Activated CD8-positive, alpha-beta memory T cell treated with anti-CD3 and anti-CD28 coated beads, Interleukin-2, amount 50 U/mL, for 24 hours (primary cell): ENCODE results near the gene GNAZ.
A peak's percentile ranks its signal among the peaks of the same experiment; 100 is the strongest.
"Not testable (repeated sequence)": the region's sequence is repeated elsewhere in the genome, so short reads cannot be mapped to it uniquely, and the experiment has no call there.

ENCODE experiments used
- DNase-seq: peaks from one replicate; pipeline ENCODE4 v3.0.0-alpha.2; 2020; ENCODE audit errors: extremely low read depth

GNAZ gene

DNA sequence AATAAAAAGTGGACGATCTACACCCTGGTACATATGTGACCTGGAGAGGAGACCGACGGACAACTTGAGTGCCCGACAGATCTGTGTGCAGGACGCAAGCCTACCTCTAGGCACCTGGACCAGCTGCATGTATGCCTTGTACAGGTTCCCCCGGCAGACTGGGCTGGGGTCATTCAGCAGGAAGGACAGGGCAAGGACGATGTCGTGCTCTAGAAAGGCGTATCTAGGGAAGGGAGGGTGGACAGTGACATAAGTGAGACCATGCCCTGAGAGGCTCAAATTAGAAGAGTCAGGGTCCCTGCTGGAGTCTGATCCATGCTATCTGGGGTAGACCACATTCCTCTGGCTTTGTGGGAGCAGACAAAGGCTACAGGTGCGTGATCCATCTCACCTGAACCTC lies 63.6 kb downstream of the GNAZ start:
- DNase-seq: no peak

DNA sequence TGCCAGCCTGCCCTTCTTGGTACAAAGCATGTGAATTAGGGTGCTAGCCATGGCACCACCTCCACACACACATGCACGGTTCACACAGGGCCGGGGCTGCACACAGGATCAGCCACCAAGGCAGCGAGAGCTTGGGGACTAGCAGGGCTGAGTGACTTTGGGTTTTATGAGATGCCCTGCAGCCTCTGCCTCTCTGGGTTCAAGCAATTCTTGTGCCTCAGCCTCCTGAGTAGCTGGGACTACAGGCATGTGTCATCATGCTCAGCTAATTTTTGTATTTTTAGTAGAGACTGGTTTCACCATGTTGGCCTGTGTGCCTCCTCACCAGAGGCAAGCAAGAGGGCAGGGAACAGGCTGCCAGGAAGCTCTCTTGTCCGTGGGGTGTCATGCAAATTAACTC lies 66.7 kb downstream of the GNAZ start:
- DNase-seq: not testable (repeated sequence)

DNA sequence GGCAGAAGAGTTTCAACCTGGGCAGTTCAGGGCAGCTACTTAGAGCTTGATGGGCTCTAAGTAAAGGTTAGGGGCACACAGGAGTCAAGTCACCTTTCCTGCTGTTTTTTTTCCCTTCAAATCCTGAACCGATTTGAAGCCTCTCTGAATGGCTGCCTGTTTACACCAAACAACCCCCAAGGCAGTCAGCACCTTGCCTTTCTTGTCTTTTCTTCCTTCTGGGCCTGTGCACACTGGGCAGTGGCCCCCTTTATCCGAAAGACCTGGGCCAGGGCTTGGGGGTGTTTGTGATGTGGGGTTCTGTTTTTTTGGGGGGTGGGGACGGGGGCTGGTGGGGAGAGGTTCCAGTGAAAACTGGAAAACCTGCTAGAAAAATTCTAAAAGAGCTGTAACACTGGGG lies 67.1 kb downstream of the GNAZ start:
- no peak for DNase-seq

DNA sequence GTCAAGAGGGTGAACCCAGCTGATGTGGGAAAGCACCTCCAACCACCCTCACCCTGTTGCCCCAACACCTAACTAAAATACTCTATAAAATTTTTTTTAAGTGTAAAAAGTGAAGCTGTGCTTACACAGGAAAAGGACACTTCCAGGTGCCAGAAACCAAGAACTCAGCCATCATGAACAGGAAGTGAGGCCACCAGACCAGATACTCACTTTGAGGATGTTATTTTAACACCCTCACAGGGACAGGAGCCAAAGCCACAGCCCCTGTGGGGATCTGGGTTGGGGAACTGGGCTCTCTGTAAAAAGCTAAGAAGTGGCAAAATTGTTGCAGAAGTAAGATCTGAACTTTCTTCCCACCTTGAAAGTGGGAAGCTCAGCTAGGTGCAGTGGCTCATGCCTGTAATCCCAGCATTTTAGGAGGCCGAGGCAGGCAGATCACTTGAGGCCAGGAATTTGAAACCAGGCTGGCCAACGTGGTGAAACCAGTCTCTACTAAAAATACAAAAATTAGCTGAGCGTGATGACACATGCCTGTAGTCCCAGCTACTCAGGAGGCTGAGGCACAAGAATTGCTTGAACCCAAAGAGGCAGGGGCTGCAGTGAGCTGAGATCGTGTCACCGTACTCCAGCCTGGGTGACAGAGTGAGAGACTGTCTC lies 67.7 kb downstream of the GNAZ start:
- peak; percentile 27 for DNase-seq

DNA sequence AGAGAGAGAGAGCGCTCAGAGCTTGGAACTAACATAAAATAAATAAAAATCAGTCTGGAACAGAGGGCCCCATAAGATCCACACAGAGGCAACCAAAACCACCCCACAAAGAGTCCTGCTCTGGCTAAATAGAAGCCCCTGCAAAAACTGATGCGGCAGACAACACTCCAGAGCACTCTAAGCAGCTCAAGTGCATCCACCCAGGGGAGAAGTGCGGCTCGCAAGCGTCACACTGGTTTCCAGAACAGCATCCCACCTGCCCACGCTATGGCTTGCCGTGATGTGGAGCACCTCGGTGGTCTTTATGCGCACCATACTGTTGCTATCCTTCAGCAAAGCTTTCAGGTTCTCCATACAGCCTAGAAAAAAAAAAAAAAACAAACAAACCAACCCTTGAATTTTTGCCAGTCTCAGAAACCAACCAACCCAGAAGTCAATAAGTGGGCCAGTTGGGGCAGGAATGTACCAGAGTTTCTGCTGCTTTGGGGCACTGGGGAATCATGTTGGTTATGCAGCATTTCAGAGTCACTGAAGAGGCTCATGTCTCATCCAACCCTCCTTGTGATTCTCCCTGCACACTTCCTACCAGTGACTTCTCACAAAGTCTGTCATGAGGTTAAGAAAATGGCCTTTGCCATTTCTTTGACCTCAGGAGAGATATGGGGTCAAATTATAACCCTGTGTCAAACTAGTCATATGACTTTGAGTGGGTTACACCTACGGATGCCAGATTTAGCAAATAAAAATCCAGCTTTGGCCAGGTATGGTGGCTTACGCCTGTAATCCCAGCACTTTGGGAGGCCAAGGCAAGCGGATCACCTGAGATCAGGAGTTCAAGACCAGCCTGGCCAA lies 68.5 kb downstream of the GNAZ start:
- no peak for DNase-seq

DNA sequence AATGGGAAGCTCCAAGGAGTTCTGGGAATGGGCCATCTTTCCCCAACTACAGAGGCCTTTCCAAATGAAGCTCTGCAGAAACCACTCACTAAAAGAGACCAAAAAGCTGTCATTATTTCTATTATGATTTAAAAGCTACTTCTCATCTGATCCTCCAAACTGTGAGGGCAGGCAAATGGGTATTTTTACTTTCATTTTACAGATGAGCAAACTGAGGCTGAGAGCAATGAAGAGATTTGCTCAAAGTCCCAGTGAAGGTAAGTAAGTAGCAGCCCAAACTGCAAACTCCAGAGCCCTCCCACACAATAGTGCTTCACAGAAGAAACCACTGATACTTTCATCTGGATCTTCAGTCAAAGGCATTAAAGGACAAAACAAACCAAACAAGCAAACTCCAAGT lies 70.1 kb downstream of the GNAZ start:
- DNase-seq: no peak

DNA sequence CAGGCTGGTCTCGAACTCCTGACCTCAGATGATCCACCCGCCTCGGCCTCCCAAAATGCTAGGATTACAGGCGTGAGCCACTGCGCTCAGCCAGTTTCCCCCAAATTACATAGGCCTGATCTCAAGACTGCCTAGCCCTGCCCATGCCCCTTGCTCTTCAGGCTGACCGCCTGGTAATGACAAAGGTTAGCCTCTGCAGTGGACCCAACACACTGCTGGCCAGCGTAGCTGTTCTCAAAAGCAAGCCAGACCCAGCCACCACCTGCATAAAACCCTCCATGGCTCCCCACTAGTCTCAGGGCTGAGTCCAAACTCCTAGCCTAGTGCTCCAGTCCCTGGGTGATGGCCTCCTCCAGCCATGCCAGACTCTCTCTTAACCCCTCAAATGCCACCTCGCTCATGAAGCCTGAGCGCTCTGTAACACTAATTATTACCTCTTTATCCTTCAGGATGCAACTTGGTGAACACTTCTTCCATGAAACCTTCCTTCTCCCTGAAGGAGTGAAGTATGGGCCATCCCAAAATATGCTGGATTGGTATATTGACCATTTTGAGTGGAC lies 72.3 kb downstream of the GNAZ start:
- DNase-seq: no peak

DNA sequence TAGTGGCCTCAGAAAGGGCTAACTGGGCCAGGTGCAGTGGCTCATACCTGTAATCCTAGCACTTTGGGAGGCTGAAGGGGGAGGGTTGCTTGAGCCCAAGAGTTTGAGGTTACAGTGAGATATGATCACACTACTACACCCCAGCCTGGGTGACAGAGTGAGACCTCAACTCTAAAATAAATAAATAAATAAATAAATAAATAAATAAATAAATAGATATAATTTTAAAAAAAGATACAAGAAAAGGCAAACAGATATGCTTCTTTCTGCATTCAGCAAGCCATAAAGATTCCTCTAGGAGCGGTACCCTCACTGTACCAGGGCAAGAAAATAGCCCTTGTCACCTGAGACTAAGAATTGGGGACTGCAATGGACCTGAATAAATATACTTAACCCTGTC lies 72.8 kb downstream of the GNAZ start:
- no peak for DNase-seq

DNA sequence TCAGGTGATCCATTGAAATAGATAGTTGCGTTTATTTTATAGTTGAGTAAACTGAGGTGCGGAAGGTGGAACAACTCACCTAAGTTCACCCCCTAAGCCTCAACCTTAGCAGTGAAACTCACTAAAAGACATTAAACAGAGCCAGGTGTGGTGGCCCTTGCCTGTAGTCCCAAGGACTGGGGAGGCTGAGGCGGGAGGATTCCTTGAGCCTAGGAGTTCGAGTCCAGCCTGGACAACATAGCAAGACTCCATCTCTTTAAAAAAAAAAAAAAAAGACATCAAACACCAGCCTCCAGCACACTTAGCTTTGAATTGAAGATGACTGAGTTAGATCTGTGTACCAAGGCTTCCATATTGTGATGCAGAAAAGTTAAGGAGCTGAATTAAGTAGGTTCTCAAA lies 74.1 kb downstream of the GNAZ start:
- no peak for DNase-seq

DNA sequence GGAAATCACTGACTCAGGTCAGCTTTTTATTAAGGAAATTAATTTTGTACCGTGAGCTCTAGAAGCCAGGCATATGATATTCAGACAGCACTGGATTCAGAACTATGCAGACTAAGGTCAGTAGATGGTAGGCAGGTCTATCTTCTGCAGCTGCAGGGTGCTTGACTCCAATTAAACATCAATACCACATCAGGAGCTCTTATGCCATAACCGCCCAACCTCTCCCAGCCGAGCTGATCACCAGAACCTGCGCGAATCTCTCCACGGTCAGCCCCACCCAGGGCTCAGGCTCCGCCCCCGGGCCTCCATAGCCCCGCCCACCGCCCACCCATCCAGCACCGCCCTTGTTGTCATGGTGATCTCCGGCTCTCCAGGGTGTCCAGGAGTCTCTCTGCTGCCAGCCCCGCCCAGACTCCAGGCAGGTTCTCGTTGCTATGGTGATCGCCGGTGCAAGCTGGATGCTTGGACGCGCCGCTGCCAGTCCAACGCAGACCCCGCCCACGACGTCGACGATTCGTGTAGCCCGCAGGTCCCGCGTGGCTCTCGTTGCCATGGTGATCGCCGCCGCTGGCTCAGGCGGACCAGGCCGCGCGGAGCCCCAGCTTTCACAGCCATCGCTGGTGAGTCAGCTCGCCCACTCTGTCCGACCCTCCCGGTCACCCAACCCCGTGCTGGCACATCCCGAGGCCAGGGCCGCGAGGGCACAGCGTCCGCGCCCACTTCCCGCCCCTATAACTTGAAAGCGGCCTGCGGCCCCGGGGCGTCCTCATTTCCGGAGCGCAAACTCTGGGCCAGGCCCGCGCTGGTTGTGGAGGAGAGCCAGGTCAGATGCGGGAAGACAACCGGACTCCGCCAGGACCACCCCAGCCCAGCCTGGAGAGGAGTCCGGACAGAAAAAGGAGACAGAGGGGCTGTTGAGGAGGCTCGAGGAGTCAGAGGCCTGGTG lies 74.9 kb downstream of the GNAZ start, which contains the start of gene RAB36:
Gene RAB36, plus strand, starts transcription at position 546 of the 946 bp plus-strand sequence. CDS start 1,140 bp downstream, outside the sequence.
- peak; percentile 68 for DNase-seq

DNA sequence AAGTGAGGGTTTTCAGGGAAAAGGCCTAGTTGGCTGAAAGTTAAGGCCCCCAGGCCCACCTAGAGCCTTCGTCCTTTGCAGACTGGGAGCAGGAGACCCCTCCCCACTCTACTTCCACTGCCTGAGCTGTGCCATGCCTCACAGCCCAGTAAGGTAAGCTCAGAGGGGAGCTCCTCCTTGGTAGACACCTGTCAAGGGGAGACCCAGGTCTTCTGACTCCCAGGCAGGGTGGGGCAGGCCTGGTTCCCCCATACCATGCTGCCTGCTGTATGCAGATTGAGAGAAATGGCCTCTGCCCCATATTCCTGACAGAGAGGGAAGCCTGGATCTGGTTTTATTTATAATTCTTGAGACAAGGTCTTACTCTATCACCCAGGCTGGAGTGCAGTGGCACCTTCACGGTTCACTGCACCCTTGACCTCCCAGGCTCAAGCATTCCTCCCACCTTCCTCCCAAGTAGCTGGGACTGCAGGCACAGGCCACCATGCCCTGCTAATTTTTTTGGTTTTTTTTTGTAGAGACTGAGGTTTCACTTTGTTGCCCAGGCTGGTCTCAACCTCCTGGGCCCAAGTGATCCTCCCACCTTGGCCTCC lies 75.7 kb downstream of the GNAZ start:
- DNase-seq: no peak

DNA sequence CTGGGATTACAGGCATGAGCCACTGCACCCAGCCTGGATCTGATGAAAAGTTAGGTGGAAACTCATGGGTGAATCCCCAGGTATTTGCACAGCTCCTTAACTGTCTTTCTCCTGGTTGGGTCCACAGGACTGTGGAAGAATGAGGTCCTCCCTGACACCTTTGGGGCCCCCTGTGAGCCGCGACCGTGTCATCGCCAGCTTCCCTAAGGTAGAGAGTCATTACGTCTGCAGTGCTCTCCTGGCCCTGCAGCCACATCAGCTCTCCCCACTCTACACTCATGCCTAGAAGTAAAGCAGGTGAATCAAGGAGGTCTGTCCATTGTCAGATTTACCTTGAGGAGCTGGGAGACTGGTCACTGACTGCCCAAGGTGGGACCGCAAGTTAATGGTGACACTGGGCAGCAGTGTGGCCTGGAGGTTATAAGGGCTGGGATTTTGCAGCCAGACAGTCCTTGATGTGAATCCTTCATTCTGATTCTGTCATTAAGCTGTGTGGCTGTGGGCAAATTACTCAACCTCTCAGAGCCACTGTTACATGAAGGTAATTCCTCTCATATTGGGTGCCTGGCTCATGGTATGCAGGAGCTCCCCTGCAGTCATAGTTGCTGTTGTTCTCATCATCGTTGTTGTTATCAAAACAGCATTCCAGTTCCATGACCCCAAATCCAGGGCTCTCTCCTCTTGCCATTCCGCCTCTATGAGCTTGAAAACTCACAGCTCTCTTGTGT lies 76.3 kb downstream of the GNAZ start:
- DNase-seq: no peak

DNA sequence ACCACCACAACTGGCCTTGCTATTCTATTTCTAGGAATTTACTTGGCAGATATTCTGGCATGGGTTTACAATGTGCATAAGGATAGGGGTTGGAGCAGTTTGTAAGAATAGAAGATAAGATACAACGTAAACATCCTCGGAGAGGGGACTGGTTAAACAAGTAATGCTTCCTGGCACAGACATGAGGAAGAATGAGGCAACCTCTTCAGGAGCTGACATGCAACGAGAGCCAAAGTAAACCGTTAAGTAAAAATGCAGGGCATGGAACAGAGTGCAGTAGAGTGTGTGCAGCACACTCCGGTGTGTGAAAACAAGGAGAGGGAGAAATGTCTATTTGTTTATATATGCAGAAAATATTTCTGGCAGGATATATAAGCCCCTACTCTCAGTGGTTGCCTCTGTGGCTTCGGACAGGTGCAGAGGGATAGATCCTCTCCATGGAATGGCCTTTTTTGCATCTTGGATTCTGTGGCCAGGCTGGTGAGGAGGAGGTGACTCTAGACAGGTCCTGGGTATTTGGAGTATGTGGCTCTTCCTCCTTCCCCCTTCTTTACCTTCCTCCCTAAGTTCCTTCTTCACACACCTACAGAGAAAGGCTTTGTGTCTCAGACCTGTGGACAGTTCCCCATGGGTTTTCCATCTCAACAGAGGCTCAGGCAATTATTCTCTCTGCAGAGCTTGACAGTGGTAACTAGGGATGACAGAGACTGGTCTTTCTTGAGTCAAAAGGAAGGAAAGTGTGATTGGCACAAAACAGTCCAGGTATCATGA lies 77.5 kb downstream of the GNAZ start:
- DNase-seq: no peak

DNA sequence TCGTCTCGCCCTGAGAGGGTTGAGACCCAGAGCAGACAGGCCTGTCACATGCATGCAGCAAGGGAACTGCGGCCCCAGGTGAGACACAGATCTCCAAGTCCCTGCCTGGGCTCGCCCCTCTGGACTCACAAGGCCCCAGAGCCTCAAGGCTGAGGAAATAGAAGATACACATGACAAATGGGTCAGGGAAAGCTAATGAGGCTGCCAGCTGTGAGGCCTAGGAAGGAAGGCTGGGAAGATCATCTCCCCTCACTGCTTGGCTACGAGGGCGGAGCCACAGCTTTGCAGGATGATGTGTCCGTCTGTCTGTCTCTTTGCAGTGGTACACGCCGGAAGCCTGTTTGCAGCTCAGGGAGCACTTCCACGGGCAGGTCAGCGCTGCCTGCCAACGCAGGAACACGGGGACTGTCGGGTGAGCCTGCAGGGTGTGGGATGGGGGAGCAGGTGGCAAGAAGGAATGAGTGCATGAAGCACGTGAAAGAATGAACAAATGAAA lies 79.5 kb downstream of the GNAZ start:
- DNase-seq: no peak

DNA sequence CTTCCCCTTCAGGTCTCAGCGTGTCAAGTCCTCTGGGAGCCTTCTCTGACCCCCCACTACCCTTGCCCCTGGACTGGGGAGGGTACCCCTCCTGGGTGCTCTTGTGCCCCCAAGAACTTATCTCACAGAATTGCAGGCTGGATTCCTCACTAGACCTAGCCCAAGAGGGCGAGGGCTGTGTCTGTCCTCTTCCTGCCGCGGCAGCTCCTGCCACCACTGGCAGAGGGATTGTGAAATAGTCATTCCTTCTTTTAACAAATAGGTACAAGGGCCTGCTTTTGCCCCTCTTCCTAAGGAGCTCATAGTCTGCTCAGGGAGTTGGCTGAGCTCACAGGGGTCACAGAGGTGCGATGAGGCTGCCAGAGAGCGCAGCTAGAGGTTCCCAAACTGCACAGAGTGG lies 80.4 kb downstream of the GNAZ start:
- DNase-seq: no peak

DNA sequence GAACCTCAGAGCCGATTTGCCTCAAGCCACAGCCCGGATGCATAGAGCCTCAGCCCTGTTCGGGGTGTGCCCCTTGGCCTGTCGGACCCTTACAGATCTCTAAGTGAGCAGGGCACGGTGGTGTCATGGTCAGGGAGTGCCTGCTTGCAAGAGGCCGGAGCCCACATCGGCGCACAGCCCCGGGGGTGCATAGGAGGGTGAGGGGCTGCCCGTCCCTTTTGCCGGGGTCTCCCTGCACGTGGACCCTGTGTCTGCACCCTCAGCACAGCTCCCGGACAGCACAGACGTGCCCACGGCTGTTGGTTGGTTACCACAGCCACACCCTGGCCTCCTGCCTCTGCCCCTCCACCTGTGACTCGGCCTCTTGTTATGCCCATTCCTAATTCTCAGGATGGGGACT lies 81.5 kb downstream of the GNAZ start:
- DNase-seq: no peak

DNA sequence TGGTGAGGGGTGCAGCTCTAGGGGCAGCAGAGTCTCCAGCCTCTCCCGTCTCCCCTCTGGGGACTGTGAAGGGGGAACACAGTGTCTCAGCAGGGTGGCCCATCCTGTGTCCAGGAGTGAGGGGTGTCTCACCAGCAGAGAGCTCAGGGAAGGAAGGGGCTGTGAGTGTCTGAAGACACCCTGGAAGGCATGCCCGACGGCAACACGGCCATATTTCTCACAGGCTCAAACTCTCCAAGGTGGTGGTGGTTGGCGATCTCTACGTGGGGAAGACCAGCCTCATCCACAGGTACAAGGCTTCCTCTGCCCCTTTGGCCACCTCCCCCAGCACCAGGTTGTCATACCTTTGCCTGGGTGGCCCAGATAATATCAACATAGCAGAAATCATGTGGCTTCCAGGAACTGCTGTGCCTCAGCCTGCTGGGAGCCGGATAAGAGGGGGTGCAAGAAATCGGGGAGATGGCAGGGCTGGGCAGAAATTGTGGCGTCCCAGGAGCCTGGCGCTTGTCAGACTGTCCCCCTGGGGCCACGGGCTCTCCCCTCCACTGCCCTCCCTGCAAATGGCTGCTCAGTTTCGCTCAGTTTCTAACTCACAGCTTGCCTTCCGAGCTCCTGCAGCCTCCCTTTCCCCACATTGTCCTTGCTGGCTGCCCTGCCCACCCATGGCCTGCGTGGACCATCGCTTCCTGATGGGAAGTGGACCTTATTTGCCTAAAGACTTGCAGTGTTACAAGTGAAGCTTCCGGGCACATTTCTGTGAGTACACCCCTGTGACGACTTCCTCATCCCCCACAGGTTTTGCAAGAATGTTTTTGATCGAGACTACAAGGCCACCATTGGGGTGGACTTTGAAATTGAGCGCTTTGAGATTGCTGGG lies 82.2 kb downstream of the GNAZ start:
- no peak for DNase-seq

DNA sequence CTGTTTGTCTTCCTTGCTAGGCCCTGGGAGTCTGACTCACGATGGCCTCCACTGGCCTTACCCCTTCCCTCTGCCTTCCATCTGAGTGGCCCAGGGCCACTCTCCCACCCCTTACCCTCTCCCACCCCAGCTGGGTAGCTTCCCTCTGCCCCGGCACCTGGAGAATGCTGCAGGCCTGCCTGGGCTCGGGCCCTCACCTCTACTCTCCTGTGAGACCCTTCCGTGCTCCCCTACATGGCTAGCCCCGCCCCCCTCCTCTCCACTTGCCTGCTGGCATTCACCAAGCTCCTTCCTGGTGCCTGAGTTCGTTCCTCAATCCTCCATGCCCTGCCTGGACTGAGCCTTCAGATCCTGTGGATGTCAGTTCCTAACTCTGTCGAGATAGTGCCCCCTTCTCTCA lies 83.7 kb downstream of the GNAZ start:
- no peak for DNase-seq

DNA sequence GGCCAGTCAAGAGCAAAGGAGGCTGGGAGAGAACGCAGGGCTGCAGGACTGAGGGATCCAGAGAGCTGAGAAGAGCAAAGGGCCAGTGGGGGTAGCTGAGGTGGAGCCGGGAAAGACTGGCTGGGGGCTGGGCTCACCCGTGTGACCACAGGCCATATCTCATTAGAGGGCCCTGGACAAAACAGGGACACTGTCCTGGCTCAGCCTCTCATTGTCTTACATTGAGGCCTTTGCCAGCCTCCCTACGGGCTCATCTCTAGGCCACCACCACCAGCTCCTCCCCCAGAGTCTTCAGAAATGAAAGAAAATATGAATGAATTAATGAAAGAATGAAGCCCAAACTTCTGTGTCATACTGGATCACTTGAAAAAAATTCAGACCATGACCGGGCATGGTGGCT lies 84.1 kb downstream of the GNAZ start:
- DNase-seq: no peak
